Esophagus squamous epithelium (tissue), 5 donors: ENCODE measurements around the gene DNM2. TPM values are rescaled to one million over a fixed set of nuclear protein-coding genes. Genes with fewer than 3 reads are reported as not detected.

Experiments
- DNase-seq: peaks from one replicate; lab custom pipeline; 2025; lab: John Stamatoyannopoulos, UW
- H3K27ac ChIP-seq, 4 donors: fragments of 200-600 bp; sonication (generic); one replicate each; pipeline ENCODE4 v1.5.1; 2016 to 2019; ENCODE audit warnings: mild to moderate bottlenecking in 1 of 4
- H3K27me3 ChIP-seq, 4 donors: fragments of 200-600 bp; sonication (generic); 1 replicate in 3 of 4; 2 replicates in 1 of 4; pipeline versions ENCODE4 v1.5.1 to v1.6.0; 2017 to 2021; ENCODE audit warnings: antibody characterized with exemption in 1 of 4
- H3K36me3 ChIP-seq, 3 donors: fragments of 200-600 bp; sonication (generic); one replicate each; pipeline ENCODE4 v1.5.1; 2016 to 2019
- H3K4me1 ChIP-seq, 3 donors: fragments of 200-600 bp; sonication (generic); one replicate each; pipeline ENCODE4 v1.5.1; 2017 to 2019
- H3K4me3 ChIP-seq, 4 donors: fragments of 200-600 bp; sonication (generic); 1 replicate in 3 of 4; 2 replicates in 1 of 4; pipeline ENCODE4 v1.5.1; 2016 to 2019; ENCODE audit warnings: mild to moderate bottlenecking in 2 of 4, moderate library complexity in 1 of 4
- H3K9me3 ChIP-seq, 3 donors: fragments of 200-600 bp; sonication (generic); one replicate each; pipeline ENCODE4 v1.5.1; 2016 to 2019
- POLR2A ChIP-seq, 4 donors: fragments of 450-650 bp; IDR thresholded peaks; one replicate each; pipeline ENCODE4 v1.6.1; 2017; ENCODE audit warnings: antibody characterized with exemption in 4 of 4, mild to moderate bottlenecking in 4 of 4, moderate library complexity in 3 of 4
- WGBS, 2 donors: methylation state at CpG; one replicate each; pipeline ENCODE4 v1.1.5; 2018; 5-methylcytosine and 5-hydroxymethylcytosine counted together
- intact Hi-C: fragments of 100-400 bp; cut with DNase I; formaldehyde crosslinking; loops from one replicate; pipeline ENCODE4 v1.15.0; 2022
- total RNA-seq, 4 donors: library from RNA; depleted of rRNA; stranded (reverse); fragments of >200 nt; gene quantifications; one replicate each; pipeline ENCODE4 v1.1.0, GENCODE V29; 2016
- TF ChIP-seq, protein P1 (sequence below), 6 experiments: fragments of 450-650 bp in 4 of 6; fragments of 200-600 bp in 2 of 6; sonication (generic) in 2 of 6; IDR thresholded peaks; one replicate each; pipeline ENCODE4 v1.5.1; 2016 to 2019; ENCODE audit warnings: antibody characterized with exemption in 6 of 6, mild to moderate bottlenecking in 4 of 6, moderate library complexity in 4 of 6
- donor health status: DM: yes; HTN: yes; CAD: no.

Gene DNM2
- total RNA-seq, 4 donors from 2014 or later: 79.9 to 138 (median 102) TPM

DNA sequence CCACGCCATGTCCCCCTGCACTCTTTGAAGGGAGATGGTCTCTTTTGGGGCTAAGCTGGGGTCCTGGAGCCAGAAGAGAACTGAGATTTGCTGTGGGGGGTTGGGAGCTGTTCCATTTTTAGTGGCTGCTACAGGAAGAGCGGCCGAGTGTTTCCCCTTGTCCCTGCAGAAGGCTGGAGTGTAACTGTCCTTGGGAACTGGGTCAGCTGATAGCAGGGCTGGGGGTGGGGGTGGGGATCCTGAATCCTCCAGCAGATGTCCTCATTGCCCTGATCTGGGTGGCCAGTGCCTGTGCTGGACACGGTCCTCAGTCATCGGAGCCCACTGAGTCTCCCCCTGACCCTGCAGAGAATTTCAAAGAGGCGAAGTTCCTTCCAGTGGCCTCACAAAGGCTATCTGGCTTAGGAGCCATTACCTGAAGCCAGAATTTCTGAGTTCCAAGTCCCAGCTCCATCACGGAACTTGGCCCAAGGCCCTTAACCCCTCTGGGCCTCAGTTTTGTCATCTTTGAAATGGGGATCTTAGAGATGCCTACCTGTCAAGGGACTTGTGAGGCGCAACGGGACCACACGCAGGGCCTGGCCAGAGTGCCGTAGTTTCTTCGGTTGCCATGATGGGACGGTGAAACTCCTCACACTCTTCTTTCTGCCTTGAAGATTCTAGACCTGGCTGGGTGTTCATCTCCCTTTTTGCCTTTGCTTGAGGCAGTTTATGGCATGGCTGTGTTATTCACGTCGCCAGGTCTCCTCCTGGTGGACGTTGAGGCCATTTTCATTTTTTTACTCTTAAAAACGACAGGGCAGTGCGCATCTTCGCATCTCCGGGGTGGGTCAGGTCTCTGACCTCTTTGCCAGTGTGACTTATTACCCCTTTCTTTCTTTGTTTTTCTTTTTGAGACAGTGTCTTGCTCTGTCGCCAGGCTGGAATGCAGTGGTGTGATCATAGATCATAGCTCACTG is 51.9 kb downstream of the DNM2 start:
- DNase-seq: no peak
- WGBS, 2 donors: 64 to 74% methylated on average over 11 to 13 of the region's 21 CpGs
- intact Hi-C loops: no loop called here

DNA sequence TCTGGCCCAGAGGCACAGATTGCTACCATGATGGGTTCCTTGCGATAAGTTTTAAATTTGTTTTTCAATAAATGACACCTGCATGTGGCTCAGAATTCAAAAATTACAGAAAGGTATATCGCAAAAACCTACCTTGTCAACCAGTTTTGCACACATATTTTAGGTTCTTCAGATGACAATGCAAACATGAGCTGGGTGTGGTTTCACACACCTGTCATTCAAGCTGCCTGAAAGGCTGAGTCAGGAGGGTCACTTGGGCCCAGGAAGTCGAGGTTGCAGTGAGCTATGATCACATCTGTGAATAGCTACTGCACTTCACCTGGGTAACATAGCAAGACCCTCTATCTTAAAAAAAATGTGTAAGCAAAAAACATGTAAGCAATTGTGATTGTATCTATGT is 56.1 kb downstream of the DNM2 start:
- peaks cover 4 to 31% (median 11%) of the 10 kb centered on the region in 3 donors for H3K4me1 ChIP-seq
- no peaks in the 10 kb centered on the region for H3K9me3 ChIP-seq
- H3K4me3 ChIP-seq: no peak overlapping the region
- DNase-seq: no peak
- no peak for TF ChIP-seq POLR2A (IDR thresholded peaks at IDR 0.05)
- TF ChIP-seq, protein P1, sequence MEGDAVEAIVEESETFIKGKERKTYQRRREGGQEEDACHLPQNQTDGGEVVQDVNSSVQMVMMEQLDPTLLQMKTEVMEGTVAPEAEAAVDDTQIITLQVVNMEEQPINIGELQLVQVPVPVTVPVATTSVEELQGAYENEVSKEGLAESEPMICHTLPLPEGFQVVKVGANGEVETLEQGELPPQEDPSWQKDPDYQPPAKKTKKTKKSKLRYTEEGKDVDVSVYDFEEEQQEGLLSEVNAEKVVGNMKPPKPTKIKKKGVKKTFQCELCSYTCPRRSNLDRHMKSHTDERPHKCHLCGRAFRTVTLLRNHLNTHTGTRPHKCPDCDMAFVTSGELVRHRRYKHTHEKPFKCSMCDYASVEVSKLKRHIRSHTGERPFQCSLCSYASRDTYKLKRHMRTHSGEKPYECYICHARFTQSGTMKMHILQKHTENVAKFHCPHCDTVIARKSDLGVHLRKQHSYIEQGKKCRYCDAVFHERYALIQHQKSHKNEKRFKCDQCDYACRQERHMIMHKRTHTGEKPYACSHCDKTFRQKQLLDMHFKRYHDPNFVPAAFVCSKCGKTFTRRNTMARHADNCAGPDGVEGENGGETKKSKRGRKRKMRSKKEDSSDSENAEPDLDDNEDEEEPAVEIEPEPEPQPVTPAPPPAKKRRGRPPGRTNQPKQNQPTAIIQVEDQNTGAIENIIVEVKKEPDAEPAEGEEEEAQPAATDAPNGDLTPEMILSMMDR (IDR thresholded peaks at IDR 0.05): no peak
- no peaks in the 10 kb centered on the region for H3K27me3 ChIP-seq
- peaks cover 10 to 90% (median 28%) of the 10 kb centered on the region in 3 donors for H3K36me3 ChIP-seq
- H3K27ac ChIP-seq: no peak overlapping the region
- WGBS, 2 donors: 57 to 68% methylated on average over 3 of the region's 3 CpGs
- intact Hi-C loops: no loop called here

More for the DNA sequence above, 51.9 kb downstream of the DNM2 start:
- no peaks in the 10 kb centered on the region for H3K9me3 ChIP-seq
- peaks cover 27 to 64% (median 32%) of the 10 kb centered on the region in 3 donors for H3K4me1 ChIP-seq
- TF ChIP-seq POLR2A (IDR thresholded peaks at IDR 0.05): no peak
- TF ChIP-seq, protein P1 (IDR thresholded peaks at IDR 0.05): peak in 2 of 6 experiments; percentile 25 to 28
- H3K4me3 ChIP-seq: no peak overlapping the region
- H3K36me3 ChIP-seq: peaks cover 0 to 56% (median 5%) of the 10 kb centered on the region in 3 donors
- peak overlapping the region; percentile 43 to 65 (median 56) for H3K27ac ChIP-seq
- H3K27me3 ChIP-seq: no peaks in the 10 kb centered on the region

DNA sequence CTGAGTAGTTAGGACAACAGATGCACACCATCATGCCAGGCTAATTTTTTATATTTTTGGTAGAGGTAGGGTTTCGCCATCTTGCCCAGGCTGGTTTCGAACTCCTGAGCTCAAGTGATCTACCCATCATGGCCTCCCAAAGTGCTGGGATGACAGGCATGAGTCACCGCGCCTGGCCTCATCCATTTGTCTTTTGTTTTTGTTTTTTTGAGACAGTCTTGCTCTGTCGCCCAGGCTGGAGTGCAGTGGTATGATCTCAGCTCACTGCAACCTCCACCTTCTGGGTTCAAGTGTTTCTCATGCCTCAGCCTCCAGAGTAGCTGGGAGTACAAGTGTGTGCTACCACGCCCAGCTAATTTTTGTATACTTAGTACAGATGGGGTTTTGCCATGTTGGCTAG is 57.0 kb downstream of the DNM2 start:
- no peak overlapping the region for H3K27ac ChIP-seq
- peaks cover 10 to 95% (median 31%) of the 10 kb centered on the region in 3 donors for H3K36me3 ChIP-seq
- intact Hi-C loops: no loop called here
- H3K4me1 ChIP-seq: peaks cover under 1 to 26% (median 9%) of the 10 kb centered on the region in 3 donors
- TF ChIP-seq POLR2A (IDR thresholded peaks at IDR 0.05): no peak
- TF ChIP-seq, protein P1 (IDR thresholded peaks at IDR 0.05): no peak
- no peak for DNase-seq
- no peaks in the 10 kb centered on the region for H3K9me3 ChIP-seq
- WGBS, 2 donors: 90 to 96% methylated on average over 6 of the region's 6 CpGs
- no peaks in the 10 kb centered on the region for H3K27me3 ChIP-seq
- no peak overlapping the region for H3K4me3 ChIP-seq

GRCh38 chr19:10776900-10777650 is 59.2 kb downstream of the DNM2 start:
- Histone ChIP-seq H3K9me3 (no peaks in the 10 kb centered on the region), H3K4me3 (no peak overlapping the region), H3K27ac (peak overlapping the region in 1 of 4 donors; percentile 4), H3K4me1 (peaks cover 4 to 35% (median 15%) of the 10 kb centered on the region in 3 donors), H3K27me3 (no peaks in the 10 kb centered on the region), H3K36me3 (peaks cover 17 to 100% (median 42%) of the 10 kb centered on the region in 3 donors)
- TF ChIP-seq, protein P1 (IDR thresholded peaks at IDR 0.05): no peak
- no peak for TF ChIP-seq POLR2A (IDR thresholded peaks at IDR 0.05)
- no peak for DNase-seq
- intact Hi-C loops: no loop called here
- WGBS, 2 donors: 61 to 73% methylated on average over 4 to 13 of the region's 14 CpGs
